HL-60/S4 (cell line): ENCODE data around the gene SLC25A18.

Experiments
- in situ Hi-C: fragments of 300-500 bp; cut with MboI; formaldehyde crosslinking; loops from 2 replicates; pipeline ENCODE4 v1.14.3; 2022; ENCODE audit warnings: low sequenced_read_pairs

Gene SLC25A18

GRCh38 chr22:17566776-17567175, 3.5 kb downstream of the SLC25A18 start:
- in situ Hi-C loops = loop anchor here (25.0 kb wide), 1 partner anchor 496 kb away; no protein-coding TSS in a partner anchor

DNA sequence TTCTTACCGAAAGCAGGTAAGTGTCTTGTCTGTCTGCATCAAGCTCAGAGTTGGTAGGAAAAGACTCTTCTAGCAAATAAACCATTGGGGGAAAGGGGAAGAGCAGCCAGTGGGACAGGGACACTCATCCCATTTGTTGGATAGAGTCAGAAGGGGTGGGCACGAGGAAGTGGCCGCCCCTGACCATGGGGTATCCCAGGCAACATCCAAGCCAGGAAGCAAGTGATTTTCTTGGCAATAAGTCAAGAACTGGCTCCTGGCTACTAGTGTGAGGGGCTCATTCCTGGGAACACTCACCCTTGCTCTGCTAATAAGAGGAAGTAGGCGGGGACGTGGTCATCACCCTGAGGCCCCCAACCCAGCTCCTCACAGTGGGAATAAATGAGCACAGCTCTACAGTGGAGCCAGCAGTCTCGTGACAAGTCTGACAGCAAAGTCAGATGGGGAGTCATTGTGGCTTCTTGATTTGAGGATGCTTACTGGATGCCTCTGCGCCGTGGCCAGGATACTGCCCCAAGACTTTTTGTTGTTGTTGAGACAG, 6.7 kb downstream of the SLC25A18 start:
- in situ Hi-C loops = loop anchor here (25.0 kb wide), 1 partner anchor 492 kb away; no protein-coding TSS in a partner anchor

- in situ Hi-C loops = loop anchor here (25.0 kb wide), 1 partner anchor 491 kb away; no protein-coding TSS in a partner anchor
These were observed 7.7 kb downstream of the SLC25A18 start for GRCh38 chr22:17570851-17571631.

- in situ Hi-C loops = no loop called here
These were observed 11.9 kb downstream of the SLC25A18 start for GRCh38 chr22:17575151-17575550.

DNA sequence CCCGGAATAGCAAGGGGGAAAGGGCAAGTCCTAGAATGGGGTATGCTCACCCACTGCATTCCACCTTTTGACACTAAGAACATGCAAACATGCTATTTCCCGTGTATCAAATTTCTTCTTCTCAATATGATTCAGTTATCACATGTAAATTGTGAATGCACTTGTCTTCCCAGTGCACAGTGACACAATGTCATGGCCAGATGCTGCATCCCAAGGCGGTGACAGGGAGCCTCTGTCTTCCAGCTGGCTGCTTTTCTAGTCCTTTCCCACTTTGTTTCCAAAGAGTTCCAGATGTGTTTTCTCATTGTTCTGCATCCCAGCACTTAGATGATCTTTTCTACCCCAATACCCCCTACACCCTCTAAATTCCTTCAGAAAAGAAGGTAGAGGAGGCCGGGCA, 12.4 kb downstream of the SLC25A18 start:
- in situ Hi-C loops = no loop called here

- in situ Hi-C loops = no loop called here
These were observed 13.2 kb downstream of the SLC25A18 start for GRCh38 chr22:17576470-17576869.

- in situ Hi-C loops = no loop called here
These were observed 14.9 kb downstream of the SLC25A18 start for GRCh38 chr22:17578136-17578754.

GRCh38 chr22:17579535-17579981, 16.3 kb downstream of the SLC25A18 start:
- in situ Hi-C loops = no loop called here

DNA sequence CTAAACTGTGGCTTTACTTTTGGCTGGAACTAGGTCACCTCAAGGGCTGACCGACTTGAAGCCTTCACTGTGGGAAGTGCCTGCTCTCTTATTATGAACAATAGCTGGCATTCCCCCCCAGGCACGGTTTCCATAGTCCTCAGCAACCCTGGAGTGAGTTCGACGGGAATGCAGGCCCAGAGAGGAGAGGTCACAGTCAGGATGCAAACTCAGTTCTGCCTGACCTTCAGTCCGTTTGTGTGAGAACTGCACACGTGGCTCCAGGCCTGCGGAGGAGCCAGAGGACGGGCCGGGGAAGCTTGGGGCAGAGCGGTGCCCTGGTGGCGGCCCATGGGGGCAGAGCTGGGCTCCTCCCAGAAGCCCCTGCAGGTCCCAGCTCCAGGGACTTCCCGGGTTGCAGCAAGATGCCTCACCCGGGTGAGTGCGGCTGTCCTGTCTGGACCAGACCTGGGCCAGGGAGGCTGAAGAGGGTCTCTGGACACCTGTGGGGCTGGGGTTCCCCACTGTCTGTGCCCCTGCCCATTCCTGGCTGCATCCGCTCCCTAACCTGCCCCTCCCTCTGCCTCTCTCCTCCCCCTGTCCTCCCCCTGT, 17.2 kb downstream of the SLC25A18 start:
- in situ Hi-C loops = no loop called here

DNA sequence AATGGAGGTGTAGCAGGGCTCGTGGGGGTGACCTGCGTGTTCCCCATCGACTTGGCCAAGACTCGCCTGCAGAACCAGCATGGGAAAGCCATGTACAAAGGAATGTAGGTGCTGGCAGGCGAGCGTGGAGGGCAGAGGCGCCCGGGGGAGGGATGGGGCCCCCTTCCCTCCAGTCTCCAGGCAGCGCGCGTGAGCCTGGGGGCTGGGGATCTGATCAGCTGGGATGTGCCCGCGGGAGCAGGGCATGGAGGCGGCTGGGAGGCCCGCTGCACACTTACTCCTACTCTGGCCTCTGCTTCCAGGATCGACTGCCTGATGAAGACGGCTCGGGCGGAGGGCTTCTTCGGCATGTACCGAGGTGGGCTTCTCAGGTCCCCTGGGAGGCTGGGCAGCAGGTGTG, 17.8 kb downstream of the SLC25A18 start:
- in situ Hi-C loops = no loop called here

DNA sequence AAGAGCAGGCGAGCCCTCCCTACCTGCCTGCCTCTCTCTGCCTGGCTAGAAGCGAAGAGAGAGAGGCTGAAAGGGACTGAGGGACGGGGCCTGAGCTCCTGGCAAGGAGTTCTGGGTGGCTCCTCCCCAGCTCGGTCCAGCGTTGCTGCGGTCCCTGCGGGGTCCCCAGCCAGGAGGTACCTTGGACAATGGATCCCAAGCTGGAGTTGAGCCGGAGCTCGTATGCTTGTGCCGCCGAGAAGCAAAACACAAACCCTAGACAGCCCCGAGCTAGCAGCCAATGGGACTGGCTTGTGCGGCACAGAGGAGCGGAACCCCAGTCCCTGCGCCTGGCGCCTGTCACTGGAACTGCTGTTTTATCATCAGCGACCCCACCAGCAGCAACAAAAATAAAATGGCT, 18.3 kb downstream of the SLC25A18 start:
- in situ Hi-C loops = no loop called here

DNA sequence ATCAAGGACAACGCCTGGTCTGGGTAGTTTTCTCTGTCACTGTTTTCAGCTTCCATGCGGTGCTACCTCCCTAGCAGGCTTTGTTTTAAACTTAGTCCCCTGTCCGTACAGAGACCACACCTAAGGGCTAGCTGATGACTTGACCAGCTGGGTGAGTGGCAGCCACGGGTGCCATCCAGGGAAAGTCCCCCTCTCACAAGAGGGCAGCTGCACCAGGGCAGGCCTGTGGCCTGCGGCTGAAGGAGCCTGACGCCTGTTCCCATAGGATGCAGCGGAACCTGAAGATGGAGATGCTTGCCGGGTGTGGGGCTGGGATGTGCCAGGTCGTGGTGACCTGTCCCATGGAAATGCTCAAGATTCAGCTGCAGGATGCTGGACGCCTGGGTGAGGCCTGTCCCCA, 19.9 kb downstream of the SLC25A18 start:
- in situ Hi-C loops = no loop called here

- in situ Hi-C loops = no loop called here
These were observed 23.6 kb downstream of the SLC25A18 start for GRCh38 chr22:17586831-17587440.

DNA sequence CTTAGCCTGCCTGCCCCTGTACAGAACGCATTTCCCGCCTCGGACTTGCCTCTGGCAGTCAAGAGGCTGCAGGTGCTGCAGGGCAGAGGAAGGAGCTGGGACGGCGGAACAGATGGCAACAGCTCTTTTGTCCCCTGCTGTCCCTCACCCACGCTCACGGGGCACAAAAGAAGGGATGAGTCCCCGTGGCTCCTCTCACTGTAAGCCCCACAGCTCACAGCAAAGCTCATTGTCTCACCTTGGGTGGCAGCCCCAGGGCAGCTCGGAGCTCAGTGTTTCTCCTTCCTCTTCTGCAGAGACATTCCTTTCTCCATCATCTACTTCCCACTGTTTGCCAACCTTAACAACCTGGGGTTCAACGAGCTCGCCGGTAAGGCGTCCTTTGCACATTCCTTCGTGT, 24.3 kb downstream of the SLC25A18 start:
- in situ Hi-C loops = no loop called here

GRCh38 chr22:17588606-17589005, 25.3 kb downstream of the SLC25A18 start:
- in situ Hi-C loops = no loop called here

DNA sequence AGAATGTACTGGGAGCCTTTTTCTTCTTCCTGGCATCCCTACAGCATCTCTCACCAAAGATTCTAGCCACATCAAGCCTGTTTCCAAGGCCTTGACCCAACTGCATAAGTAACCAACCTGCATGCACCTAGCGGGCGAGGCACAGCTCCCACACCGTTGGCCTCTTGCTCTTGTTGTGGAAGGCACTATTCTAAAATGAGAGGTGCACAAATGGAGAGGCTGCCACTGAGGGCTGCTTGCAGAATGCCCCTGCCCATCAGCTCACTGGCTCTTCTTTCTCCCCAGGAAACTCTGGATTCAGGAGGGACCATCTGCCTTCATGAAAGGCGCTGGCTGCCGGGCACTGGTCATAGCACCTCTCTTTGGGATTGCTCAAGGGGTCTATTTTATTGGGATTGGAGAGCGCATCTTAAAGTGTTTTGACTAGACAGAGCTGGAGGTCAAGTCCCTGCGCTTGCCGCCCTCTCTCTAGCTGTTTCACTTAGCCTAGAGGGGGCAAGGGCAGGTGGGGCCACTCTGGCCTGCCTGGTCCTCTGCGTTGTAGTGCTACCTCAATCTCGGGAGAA, 26.6 kb downstream of the SLC25A18 start:
- in situ Hi-C loops = no loop called here

GRCh38 chr22:17590586-17590985, 27.3 kb downstream of the SLC25A18 start:
- in situ Hi-C loops = no loop called here

GRCh38 chr22:17592201-17592600, 28.9 kb downstream of the SLC25A18 start:
- in situ Hi-C loops = no loop called here

DNA sequence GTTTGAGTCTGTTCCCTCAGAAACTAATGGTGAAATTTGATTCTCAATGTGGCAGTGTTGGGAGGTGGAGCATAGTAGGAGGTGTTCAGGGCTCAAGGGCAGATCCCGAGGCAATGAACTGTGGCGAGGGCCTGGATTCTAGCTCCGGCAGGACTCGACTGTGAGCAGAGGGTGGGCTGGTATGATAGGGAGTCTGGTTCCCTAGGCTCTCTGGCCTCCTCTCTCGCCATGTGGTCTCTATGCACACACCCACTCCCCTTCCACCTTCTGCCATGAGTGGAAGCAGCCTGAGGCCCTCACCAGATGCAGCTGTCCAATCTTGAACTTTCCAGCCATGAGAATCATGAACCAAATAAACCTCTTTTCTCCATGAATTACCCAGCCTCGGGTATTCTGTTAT, 32.9 kb downstream of the SLC25A18 start:
- in situ Hi-C loops = no loop called here

- in situ Hi-C loops = no loop called here
These were observed 33.9 kb downstream of the SLC25A18 start for GRCh38 chr22:17597217-17597616.

DNA sequence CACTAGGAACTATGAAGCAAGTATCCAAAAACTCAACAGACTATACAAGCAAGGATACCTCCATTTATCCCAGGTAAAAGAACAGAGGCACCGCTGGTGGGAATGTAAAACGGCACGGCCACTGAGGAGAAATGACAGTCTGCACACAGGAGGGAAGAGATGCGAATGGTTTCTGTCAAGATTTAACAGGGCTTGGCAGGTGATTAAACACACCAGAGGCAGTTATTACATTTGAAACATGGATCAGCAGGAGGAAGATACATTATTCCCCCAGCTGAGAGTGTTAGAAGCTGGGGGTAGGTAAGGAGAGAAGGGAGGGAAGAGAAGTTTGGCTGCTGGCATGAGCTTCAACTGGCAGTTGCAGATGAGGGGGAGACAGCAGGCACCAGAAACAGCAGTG, 35.0 kb downstream of the SLC25A18 start:
- in situ Hi-C loops = no loop called here
